Measurements from ENCODE around the gene RRM1.

DNA sequence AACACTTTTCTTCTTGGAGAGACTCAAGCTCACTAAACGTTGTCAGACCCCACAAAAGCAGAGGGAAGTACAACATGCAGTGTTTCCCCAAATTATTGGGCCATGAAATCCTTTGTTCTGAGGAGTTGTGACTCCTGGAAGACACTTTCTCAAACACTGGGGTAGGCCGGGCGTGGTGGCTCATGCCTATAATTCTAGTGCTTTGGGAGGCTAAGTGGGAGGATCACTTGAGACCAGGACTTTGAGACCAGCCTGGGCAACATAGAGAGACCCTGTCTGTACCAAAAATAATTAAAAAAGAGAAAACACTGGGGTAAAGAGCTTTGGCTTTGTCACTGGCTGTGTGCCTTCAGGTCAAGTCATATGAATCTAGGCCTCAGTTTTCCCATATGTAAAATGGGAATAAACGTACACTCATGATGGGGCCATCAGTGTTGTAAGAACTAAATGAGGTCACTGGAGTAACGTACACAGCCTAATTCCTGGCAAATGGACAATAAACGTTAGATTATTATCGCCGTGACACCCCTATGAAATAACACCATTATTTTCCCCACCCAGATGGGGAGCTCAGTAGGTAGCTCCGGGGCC is 92.0 kb downstream of the RRM1 start:
- TF ChIP-seq TAF1 (IDR thresholded peaks at IDR 0.05; ENCODE audit: low read depth) (no peak), EP300 (IDR thresholded peaks at IDR 0.05; ENCODE audit: borderline replicate concordance) (no peak), CEBPB (IDR thresholded peaks at IDR 0.05) (no peak), CREB1 (IDR thresholded peaks at IDR 0.05; ENCODE audit: low read depth) (no peak)
